PC-9 (cell line): ENCODE data around the gene RAPGEF1.

Experiments used
- CTCF ChIP-seq: fragments of 200-600 bp; sonication (generic); conservative IDR thresholded peaks from 2 replicates; pipeline ENCODE4 v1.6.1; 2017; ENCODE audit warnings: mixed run types, antibody characterized with exemption, mild to moderate bottlenecking, moderate library complexity
- EZH2 ChIP-seq: fragments of 200-600 bp; sonication (generic); IDR thresholded peaks from 2 replicates; pipeline ENCODE4 v1.8.0; 2017; ENCODE audit warnings: antibody characterized with exemption, low read depth

GRCh38 chr9:131601683-131602181 is 138.1 kb downstream of the RAPGEF1 start:
- no peak for TF ChIP-seq CTCF
- no peak for TF ChIP-seq EZH2
